ENCODE data around the gene FAM110A.

- no peak for TF ChIP-seq CTCF (IDR thresholded peaks at IDR 0.05)
- TF ChIP-seq POLR2A (IDR thresholded peaks at IDR 0.05), result no peak
Measured at GRCh38 chr20:822651-823573, 10.6 kb upstream of the FAM110A start.
